Measurements from ENCODE around the gene CCND2.
"Not testable (repeated sequence)": the region's sequence is repeated elsewhere in the genome, so short reads cannot be mapped to it uniquely, and the experiment has no call there.

The CCND2 gene

DNA sequence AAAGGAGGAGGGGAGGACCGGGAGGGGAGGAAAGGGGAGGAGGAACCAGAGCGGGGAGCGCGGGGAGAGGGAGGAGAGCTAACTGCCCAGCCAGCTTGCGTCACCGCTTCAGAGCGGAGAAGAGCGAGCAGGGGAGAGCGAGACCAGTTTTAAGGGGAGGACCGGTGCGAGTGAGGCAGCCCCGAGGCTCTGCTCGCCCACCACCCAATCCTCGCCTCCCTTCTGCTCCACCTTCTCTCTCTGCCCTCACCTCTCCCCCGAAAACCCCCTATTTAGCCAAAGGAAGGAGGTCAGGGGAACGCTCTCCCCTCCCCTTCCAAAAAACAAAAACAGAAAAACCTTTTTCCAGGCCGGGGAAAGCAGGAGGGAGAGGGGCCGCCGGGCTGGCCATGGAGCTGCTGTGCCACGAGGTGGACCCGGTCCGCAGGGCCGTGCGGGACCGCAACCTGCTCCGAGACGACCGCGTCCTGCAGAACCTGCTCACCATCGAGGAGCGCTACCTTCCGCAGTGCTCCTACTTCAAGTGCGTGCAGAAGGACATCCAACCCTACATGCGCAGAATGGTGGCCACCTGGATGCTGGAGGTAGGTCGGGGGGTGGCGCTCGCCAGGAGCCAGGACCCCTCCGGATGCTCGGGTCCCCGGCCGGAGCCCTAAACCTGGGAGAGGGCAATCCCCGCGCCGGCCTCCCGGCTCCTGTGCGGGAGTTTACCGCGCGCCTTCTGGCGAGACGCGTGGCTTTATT is at the start of gene CCND2:
Gene CCND2, plus strand, starts transcription at position 111 of the 744 bp plus-strand sequence. Its CDS starts 279 bp downstream, at position 390.
- peak; percentile 81 for DNase-seq

DNA sequence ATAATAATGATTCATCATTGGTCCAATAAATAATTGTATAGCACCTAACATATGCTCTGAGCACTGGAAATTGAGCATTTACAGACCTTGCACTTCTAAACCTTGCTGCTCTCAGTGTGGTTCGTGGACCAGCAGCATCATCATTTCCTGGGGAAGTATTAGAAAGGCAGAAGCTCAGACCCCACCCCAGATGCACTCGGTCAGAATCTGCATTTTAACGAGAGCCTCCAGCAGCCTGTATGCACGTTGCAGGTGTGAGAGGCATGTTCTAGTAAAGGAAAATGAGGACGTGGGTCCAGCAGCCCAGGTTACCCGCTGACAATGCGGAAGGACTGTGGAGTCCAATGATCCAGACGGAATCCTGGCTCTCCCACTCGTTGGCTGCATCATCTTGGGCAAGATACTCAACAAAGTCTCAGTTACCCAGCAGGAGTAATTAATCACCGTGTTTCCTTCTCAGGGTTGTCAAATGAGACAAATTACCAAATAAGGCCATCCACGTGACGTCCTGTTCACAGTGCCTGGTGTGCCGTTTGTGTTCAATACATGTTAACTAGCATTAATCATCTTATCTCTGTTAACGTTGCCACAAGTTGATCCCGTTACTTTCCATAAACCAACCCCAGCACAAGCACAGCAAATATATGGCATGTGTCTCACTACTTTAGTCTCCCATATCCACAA is 49.2 kb upstream of the CCND2 start:
- no peak for DNase-seq

DNA sequence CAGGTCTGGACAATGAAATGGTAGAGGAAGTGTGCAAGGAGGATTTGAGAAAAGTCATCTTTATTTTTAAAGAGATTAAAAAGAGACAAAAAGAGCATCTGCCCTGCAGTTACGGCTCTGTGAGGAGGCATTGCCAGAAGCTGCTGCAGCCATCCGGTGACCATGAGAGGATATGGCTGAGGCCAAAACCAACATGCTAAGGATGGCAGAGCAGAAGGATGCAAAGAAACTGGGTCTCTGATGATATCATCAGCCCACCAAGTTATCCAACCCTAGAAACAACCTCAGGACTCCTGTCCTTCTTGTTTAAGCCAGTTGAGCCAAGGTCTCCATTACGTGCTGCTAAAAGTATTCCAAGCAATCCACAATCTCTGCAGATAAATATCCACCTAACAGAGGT is 48.0 kb upstream of the CCND2 start:
- DNase-seq, result no peak

DNA sequence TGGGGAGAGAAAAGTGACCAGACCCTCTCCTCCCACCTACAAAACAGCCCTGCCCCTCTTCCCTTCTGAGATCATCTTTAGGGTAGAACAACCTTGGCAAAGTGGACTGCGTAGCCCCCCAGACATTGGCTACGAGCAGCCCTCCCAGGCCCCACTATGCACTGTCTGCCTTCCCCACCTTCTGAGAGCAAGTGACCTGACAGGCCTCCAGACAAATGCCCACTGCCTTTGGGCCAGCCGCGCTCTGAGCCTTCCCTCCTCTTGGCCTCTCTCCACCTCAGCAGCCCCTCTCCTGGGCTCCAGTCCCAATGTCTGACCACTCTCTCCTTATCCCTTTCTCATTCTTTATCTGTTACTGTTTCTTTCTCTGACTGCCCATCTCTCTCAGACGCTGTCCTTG is 46.5 kb upstream of the CCND2 start:
- DNase-seq, result no peak

- no peak for DNase-seq
These were observed 45.4 kb upstream of the CCND2 start for GRCh38 chr12:4228122-4228580.

- no peak for DNase-seq
These were observed 43.0 kb upstream of the CCND2 start for GRCh38 chr12:4230526-4230925.

GRCh38 chr12:4238577-4238976 is 35.0 kb upstream of the CCND2 start:
- no peak for DNase-seq

DNA sequence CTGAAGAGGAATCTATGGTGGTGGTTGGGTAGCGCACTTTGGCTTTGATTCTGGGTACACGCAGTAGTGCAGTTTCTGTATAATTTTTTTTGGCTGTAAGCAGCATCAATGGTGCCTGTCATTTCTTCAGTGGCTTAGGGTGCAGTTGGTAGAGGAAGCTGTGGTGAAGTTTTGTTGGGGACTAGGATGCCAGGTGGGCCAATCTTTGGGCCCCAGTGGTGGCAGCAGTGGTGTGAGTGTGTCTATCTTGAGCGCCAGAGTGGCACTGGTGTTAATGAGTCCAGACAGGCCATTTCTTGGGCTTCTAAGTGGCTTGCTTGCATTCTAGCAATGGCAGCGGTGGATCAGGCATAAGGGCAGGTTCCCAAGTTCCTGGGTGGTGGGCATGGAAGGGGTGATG is 33.8 kb upstream of the CCND2 start:
- DNase-seq, result no peak

- no peak for DNase-seq
These were observed 33.3 kb upstream of the CCND2 start for GRCh38 chr12:4240161-4240783.

GRCh38 chr12:4240981-4241380 is 32.6 kb upstream of the CCND2 start:
- DNase-seq, result no peak

- DNase-seq, result no peak
These were observed 32.0 kb upstream of the CCND2 start for GRCh38 chr12:4241592-4241991.

DNA sequence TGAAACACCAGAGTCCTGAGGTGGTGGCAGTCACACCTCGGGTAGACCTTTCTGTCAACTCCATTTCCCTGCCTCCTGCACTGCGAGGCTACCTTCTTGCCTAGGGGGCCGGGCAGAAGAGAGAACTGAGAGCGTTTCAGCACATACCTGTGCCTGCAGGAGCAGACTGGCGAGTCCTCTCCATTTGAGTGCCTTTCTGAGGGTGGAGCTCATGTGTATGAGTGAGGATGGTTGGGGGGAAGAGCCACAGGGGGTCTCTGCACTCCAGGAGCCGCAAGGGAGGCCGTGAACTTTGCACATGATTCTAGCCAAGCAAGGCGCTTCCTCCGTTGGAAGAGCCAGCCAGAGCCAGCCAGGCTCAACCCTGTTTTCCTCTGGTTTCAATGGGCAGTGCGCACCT is 31.0 kb upstream of the CCND2 start:
- DNase-seq, result no peak

- no peak for DNase-seq
These were observed 30.5 kb upstream of the CCND2 start for GRCh38 chr12:4243091-4243490.

GRCh38 chr12:4243491-4244100 is 30.0 kb upstream of the CCND2 start:
- not testable (repeated sequence) for DNase-seq

- no peak for DNase-seq
These were observed 28.7 kb upstream of the CCND2 start for GRCh38 chr12:4244868-4245267.

DNA sequence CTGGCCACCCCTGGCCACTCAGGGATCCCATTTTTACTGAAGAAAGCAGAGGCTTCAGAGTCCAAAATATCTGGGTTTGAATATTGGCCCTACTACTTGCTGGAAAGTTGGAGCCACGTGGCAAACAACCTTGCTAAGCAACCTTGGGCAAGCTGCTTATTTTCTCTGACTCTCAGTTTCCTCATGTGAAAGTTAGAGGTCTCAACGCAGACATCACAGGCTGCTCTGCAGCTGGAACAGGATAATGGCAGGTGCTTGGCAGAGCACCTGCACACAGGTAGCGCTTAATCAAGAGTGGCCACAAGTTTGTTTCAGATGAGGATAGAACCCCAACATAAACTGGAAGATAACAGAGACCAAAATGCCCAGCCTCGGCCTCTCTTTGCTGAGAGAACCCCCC is 28.1 kb upstream of the CCND2 start:
- DNase-seq, result no peak

GRCh38 chr12:4246116-4246515 is 27.4 kb upstream of the CCND2 start:
- DNase-seq, result no peak

DNA sequence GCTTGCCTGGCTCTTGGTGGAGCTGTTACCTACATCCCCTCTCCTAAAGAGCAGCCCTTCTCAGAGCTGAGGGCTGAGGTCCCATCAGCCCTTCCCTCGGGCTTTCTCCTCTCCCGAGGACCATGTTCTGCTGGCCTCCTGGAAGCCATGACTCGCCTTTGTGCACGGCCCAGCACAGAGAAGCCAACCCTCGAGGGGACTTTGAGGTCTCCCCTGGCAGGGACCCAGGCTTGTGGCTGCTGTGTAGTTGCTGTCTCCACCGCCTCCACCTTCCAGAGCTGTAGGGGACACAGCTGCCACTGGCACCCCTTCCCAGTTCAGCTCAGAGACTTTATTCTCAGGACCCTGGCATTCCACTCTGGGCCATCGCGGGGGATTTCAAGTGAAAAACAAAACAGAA is 22.9 kb upstream of the CCND2 start:
- no peak for DNase-seq

GRCh38 chr12:4251216-4251891 is 22.2 kb upstream of the CCND2 start:
- DNase-seq, result peak; percentile 56

GRCh38 chr12:4251967-4252366 is 21.6 kb upstream of the CCND2 start:
- no peak for DNase-seq

- DNase-seq, result no peak
These were observed 21.0 kb upstream of the CCND2 start for GRCh38 chr12:4252601-4253000.

DNA sequence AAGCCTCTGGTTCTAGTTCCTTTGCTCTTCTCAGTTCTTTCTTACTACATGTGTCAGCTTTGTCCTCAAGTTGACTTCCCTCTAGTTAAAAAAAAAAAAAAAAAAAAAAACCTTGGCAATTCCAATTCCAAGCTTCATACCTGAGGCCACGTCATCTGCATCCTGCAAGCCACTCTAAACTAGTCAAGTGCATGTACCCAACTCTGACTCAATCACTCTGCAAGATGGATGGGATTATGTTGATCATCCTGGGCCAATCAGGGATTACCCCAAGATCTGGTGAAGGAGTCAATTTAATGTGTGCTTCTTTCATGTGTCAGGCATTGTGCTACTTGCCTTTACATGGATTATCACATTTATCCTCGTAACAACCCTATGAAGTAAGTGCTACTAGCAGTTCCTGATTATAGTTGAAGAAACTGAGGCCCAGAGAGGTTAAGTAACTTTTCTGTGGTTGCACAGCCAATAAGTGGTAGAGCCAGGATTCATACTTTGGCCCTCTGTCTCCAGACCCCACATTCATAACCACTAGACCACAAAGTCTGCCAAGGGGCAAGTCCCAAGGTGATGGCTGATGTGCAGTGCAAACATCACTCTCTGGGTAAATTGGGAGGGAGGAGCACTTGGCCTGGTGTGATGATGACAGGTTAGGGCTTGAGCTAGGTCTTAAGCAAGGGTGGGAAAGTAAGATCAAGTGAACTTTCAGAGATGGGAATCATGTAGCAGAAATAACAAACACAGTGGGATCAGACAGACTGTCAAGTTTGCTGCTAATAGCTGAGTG is 17.3 kb upstream of the CCND2 start:
- no peak for DNase-seq

Data from CD4-positive, alpha-beta T cell treated with Interleukin-10 for 1 hour (primary cell).